IMR-90 (cell line): ENCODE measurements around the gene SIM1. TPM values are rescaled to one million over a fixed set of nuclear protein-coding genes. Genes with fewer than 3 reads are reported as not detected.

Experiments
- ATAC-seq: fragments of 200-7000 bp; cut with Tn5 transposase; 2 replicates; pipeline ENCODE4 v1.9.1; 2020; ENCODE audit warnings: low read depth, mild to moderate bottlenecking, moderate library complexity
- BruUV-seq: library from RNA; stranded (reverse); fragments of 400-500 nt; replicated peaks from 2 replicates; lab custom pipeline; 2021; lab: Mats Ljungman, UMichigan
- CTCF ChIA-PET: fragments of 300-600 bp; formaldehyde crosslinking; extraction: SDS; loops from one replicate; lab custom pipeline; 2021; ENCODE audit warnings: antibody characterized with exemption; lab: Yijun Ruan, JAX
- POLR2A ChIA-PET: fragments of 300-600 bp; sonication (Branson Sonifier 250); formaldehyde crosslinking; loops from one replicate; lab custom pipeline; 2022; ENCODE audit warnings: antibody characterized with exemption; ENCODE audit not compliant: unreplicated experiment; lab: Charles Lee
- DNase-seq: peaks from one replicate; pipeline ENCODE4 v3.0.0; 2013
- H2AFZ ChIP-seq: replicated peaks from 2 replicates; pipeline ENCODE3; 2013; ENCODE audit warnings: low read length, mild to moderate bottlenecking; ENCODE audit not compliant: poor library complexity
- H2AK5ac ChIP-seq: 2 replicates; pipeline ENCODE4 v1.6.1; 2013; ENCODE audit warnings: low read depth, low read length, inconsistent platforms
- H2AK9ac ChIP-seq: replicated peaks from 2 replicates; pipeline ENCODE3; 2013; ENCODE audit warnings: mild to moderate bottlenecking, low read depth, low read length, moderate library complexity; ENCODE audit not compliant: poor library complexity
- H2BK120ac ChIP-seq: 2 replicates; pipeline ENCODE4 v1.6.1; 2013; ENCODE audit warnings: low read depth, low read length, inconsistent platforms
- H2BK15ac ChIP-seq: 3 replicates; pipeline ENCODE4 v1.6.1; 2013; ENCODE audit warnings: low read depth, low read length, inconsistent platforms
- H2BK20ac ChIP-seq: 2 replicates; pipeline ENCODE4 v1.6.1; 2013; ENCODE audit warnings: low read depth, mild to moderate bottlenecking, inconsistent platforms, low read length, moderate library complexity
- H2BK5ac ChIP-seq: 2 replicates; pipeline ENCODE4 v1.6.1; 2013; ENCODE audit warnings: mild to moderate bottlenecking, low read depth, low read length, inconsistent platforms; ENCODE audit not compliant: poor library complexity, severe bottlenecking
- H3K14ac ChIP-seq: replicated peaks from 2 replicates; pipeline ENCODE4 v1.6.1; 2013; ENCODE audit warnings: low read depth, low read length, inconsistent platforms
- H3K18ac ChIP-seq: 2 replicates; pipeline ENCODE4 v1.6.1; 2013; ENCODE audit warnings: low read depth, low read length, control low read depth
- H3K23ac ChIP-seq: 2 replicates; pipeline ENCODE4 v1.6.1; 2013; ENCODE audit warnings: low read depth, low read length, inconsistent platforms
- H3K27ac ChIP-seq: 2 replicates; pipeline ENCODE4 v1.5.1; 2013; ENCODE audit warnings: mild to moderate bottlenecking, control low read depth, low read length; ENCODE audit not compliant: insufficient read depth
- H3K27me3 ChIP-seq: 2 replicates; pipeline ENCODE4 v1.6.1; 2013; ENCODE audit warnings: low read length; ENCODE audit not compliant: control insufficient read depth, insufficient read depth
- H3K36me3 ChIP-seq: 2 replicates; pipeline ENCODE4 v1.6.1; 2013; ENCODE audit warnings: low read length, mixed read lengths; ENCODE audit not compliant: control insufficient read depth, insufficient read depth
- H3K4ac ChIP-seq: 2 replicates; pipeline ENCODE4 v1.6.1; 2013; ENCODE audit warnings: low read depth, low read length, inconsistent platforms
- H3K4me1 ChIP-seq: 2 replicates; pipeline ENCODE4 v1.6.1; 2013; ENCODE audit warnings: low read length, mixed read lengths; ENCODE audit not compliant: control insufficient read depth, insufficient read depth
- H3K4me2 ChIP-seq: 2 replicates; pipeline ENCODE4 v1.6.1; 2013; ENCODE audit warnings: low read depth, mild to moderate bottlenecking, control low read depth, low read length, moderate library complexity
- H3K4me3 ChIP-seq: 2 replicates; pipeline ENCODE4 v1.5.1; 2013; ENCODE audit warnings: low read depth, mild to moderate bottlenecking, control low read depth, low read length, moderate library complexity; ENCODE audit not compliant: insufficient read depth
- H3K56ac ChIP-seq: 2 replicates; pipeline ENCODE4 v1.6.1; 2013; ENCODE audit warnings: low read length, inconsistent platforms; ENCODE audit not compliant: insufficient read depth; ENCODE audit errors: extremely low read depth
- H3K79me1 ChIP-seq, 2 experiments: 2 replicates each; pipeline ENCODE4 v1.6.1; 2013; ENCODE audit warnings: low read length in 2 of 2, inconsistent platforms in 1 of 2, low read depth in 1 of 2
- H3K9ac ChIP-seq: 2 replicates; pipeline ENCODE4 v1.6.1; 2013; ENCODE audit warnings: low read depth, low read length, control low read depth
- H3K9me1 ChIP-seq: 2 replicates; pipeline ENCODE4 v1.6.1; 2013; ENCODE audit warnings: low read length, inconsistent platforms; ENCODE audit not compliant: insufficient read depth
- H3K9me3 ChIP-seq: 2 replicates; pipeline ENCODE4 v1.6.1; 2013; ENCODE audit warnings: low read length; ENCODE audit not compliant: control insufficient read depth, insufficient read depth
- H4K20me1 ChIP-seq: 2 replicates; pipeline ENCODE4 v1.6.1; 2013; ENCODE audit warnings: low read length, inconsistent platforms; ENCODE audit not compliant: insufficient read depth
- H4K5ac ChIP-seq: 2 replicates; pipeline ENCODE4 v1.6.1; 2013; ENCODE audit warnings: mild to moderate bottlenecking, low read depth, low read length, control low read depth
- H4K8ac ChIP-seq, 2 experiments: 2 replicates each; pipeline ENCODE4 v1.6.1; 2013; ENCODE audit warnings: low read depth in 2 of 2, low read length in 2 of 2, control low read depth in 1 of 2, inconsistent platforms in 1 of 2
- H4K91ac ChIP-seq: 2 replicates; pipeline ENCODE4 v1.6.1; 2013; ENCODE audit warnings: low read depth, low read length, inconsistent platforms; ENCODE audit not compliant: insufficient read depth
- BHLHE40 ChIP-seq: fragments of 150-350 bp; IDR thresholded peaks from 2 replicates; pipeline ENCODE4 v1.6.1; 2016; ENCODE audit warnings: mild to moderate bottlenecking, low read depth, low read length
- CEBPB ChIP-seq: IDR thresholded peaks from 2 replicates; pipeline ENCODE4 v1.6.1; 2012; ENCODE audit warnings: low read depth, low read length, improper control_type of control experiment
- CTCF ChIP-seq: conservative IDR thresholded peaks from 2 replicates; pipeline ENCODE4 v1.5.1; 2012; ENCODE audit warnings: mild to moderate bottlenecking, low read depth, low read length, improper control_type of control experiment
- FOS ChIP-seq: fragments of 150-350 bp; IDR thresholded peaks from 2 replicates; pipeline ENCODE4 v1.6.1; 2016; ENCODE audit warnings: low read depth, low read length
- MAFK ChIP-seq: IDR thresholded peaks from 2 replicates; pipeline ENCODE4 v1.6.1; 2012; ENCODE audit warnings: low read depth, low read length, improper control_type of control experiment
- MAZ ChIP-seq: IDR thresholded peaks from 2 replicates; pipeline ENCODE4 v1.6.1; 2012; ENCODE audit warnings: low read depth, mild to moderate bottlenecking, low read length, improper control_type of control experiment, moderate library complexity, borderline replicate concordance
- MXI1 ChIP-seq: IDR thresholded peaks from 2 replicates; pipeline ENCODE4 v1.6.1; 2012; ENCODE audit warnings: low read depth, mild to moderate bottlenecking, low read length, moderate library complexity, borderline replicate concordance
- NFE2L2 ChIP-seq: fragments of 150-350 bp; IDR thresholded peaks from 2 replicates; pipeline ENCODE4 v1.6.1; 2016; ENCODE audit warnings: low read depth, mild to moderate bottlenecking, low read length
- POLR2A ChIP-seq: IDR thresholded peaks from 2 replicates; pipeline ENCODE4 v1.6.1; 2012; ENCODE audit warnings: mild to moderate bottlenecking, low read depth, low read length
- RAD21 ChIP-seq: IDR thresholded peaks from 2 replicates; pipeline ENCODE4 v1.6.1; 2012; ENCODE audit warnings: low read length, improper control_type of control experiment
- RCOR1 ChIP-seq: IDR thresholded peaks from 2 replicates; pipeline ENCODE4 v1.6.1; 2012; ENCODE audit warnings: mild to moderate bottlenecking, low read length, improper control_type of control experiment; ENCODE audit not compliant: insufficient replicate concordance
- RFX5 ChIP-seq: IDR thresholded peaks from 2 replicates; pipeline ENCODE4 v1.8.0; 2012; ENCODE audit warnings: low read depth, mild to moderate bottlenecking, low read length, moderate library complexity
- USF2 ChIP-seq: fragments of 150-350 bp; IDR thresholded peaks from 2 replicates; pipeline ENCODE4 v1.6.1; 2017; ENCODE audit warnings: mild to moderate bottlenecking, antibody characterized with exemption, low read length, low read depth
- WGBS, 2 experiments: methylation state at CpG; one replicate each; pipeline versions ENCODE4 v1.1.5 to v1.1.7; 2013; ENCODE audit warnings: missing lambda C conversion rate in 2 of 2; ENCODE audit not compliant: insufficient read length in 1 of 2; ENCODE audit errors: extremely low coverage in 2 of 2; 5-methylcytosine and 5-hydroxymethylcytosine counted together
- dilution Hi-C: fragments of 300-500 bp; cut with HindIII; formaldehyde crosslinking; loops from one replicate; pipeline ENCODE4 v1.14.3; 2018; ENCODE audit warnings: low sequenced_read_pairs; ENCODE audit not compliant: unreplicated experiment
- in situ Hi-C: fragments of 300-500 bp; cut with MboI; formaldehyde crosslinking; loops from 3 replicates; pipeline ENCODE4 v1.14.3; 2019; ENCODE audit warnings: low sequenced_read_pairs, inconsistent platforms, mixed read lengths
- intact Hi-C: fragments of 100-400 bp; cut with micrococcal nuclease; formaldehyde crosslinking; loops from 2 replicates; pipeline ENCODE4 v1.10.0; 2022
- polyA plus RNA-seq, 3 experiments: library from polyadenylated mRNA; depleted of rRNA; stranded (reverse); fragments of >200 nt; gene quantifications; 2 replicates each; pipeline ENCODE4 v1.2.3, GENCODE V29; 2012; ENCODE audit warnings: low replicate concordance in 1 of 3
- total RNA-seq: library from RNA; depleted of rRNA; stranded (reverse); fragments of >200 nt; gene quantifications from 2 replicates; pipeline ENCODE4 v1.2.3, GENCODE V29; 2012
- TF ChIP-seq, protein P1 (sequence below): fragments of 150-350 bp; IDR thresholded peaks from 2 replicates; pipeline ENCODE4 v1.6.1; 2016; ENCODE audit warnings: low read depth, mild to moderate bottlenecking, low read length, moderate library complexity, borderline replicate concordance

Gene SIM1
- total and polyA plus RNA-seq, 2 of the 4 experiments (the other 2 are of a cell fraction) = not detected

DNA sequence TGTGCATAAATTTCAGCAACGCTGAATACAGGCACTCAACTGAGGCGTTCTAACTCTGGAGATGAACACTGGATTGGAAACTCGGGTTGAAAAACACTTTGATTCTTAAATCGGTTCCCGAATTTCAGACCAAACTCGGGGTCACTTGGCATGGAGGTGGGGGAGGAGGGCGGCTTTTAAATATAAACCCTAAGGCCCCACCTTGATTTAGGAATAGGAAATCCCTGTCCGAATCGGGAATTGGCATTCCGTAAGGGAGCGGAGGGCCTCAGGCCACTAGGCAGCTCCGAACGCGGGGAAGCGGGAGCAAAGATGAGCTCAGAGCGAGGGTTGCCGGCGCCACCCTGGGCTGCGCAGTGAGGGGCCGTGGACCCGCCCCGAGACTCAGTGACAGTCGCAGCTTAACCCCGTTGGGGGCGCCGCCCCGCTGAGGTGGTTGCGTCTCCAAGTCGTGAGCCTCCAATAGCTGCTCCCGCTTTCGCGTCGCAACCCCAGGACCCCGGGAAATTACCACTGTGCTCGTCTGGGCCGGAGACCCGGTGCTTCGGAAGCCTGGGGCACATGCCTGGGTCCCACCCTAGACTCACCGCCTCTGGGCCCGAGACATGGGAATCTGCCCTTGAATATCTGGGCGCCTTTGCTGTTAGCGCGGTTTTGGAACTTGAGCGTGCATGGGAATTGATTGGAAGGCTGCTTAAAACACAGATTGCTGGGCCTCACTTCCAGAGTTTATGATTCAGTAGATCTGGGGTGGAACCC lies 4.6 kb upstream of the SIM1 start:
- ATAC-seq (no peak), DNase-seq (no peak)
- Histone ChIP-seq H3K4me3 (no peak overlapping the region), H4K20me1 (no peaks in the 10 kb centered on the region; the same call in 1 of the 2 replicates), H3K9ac (no peak overlapping the region), H3K79me1 (no peaks in the 10 kb centered on the region), H3K14ac (no peak overlapping the region), H3K4me2 (no peak overlapping the region), H2BK15ac (no peak overlapping the region), H2BK120ac (no peak overlapping the region), H3K27me3 (peaks cover 90% of the 10 kb centered on the region), H3K9me3 (peaks cover 34% of the 10 kb centered on the region), H2AFZ (no peak overlapping the region), H4K5ac (no peak overlapping the region), H3K27ac (no peak overlapping the region), H3K4me1 (peaks cover 5% of the 10 kb centered on the region; the same call in 1 of the 2 replicates), H3K18ac (no peak overlapping the region), H3K23ac (no peak overlapping the region), H4K8ac (no peak overlapping the region), H4K91ac (no peak overlapping the region), H2BK5ac (no peak overlapping the region), H2AK9ac (no peak overlapping the region), H2AK5ac (no peak overlapping the region), H3K9me1 (no peaks in the 10 kb centered on the region), H3K56ac (no peak overlapping the region), H3K4ac (no peak overlapping the region), H2BK20ac (no peak overlapping the region), H3K36me3 (no peaks in the 10 kb centered on the region)
- in situ Hi-C loops = loop anchor here (25.0 kb wide), 1 partner anchor 882 kb away; no protein-coding TSS in a partner anchor
- no TSS peak for BruUV-seq
- dilution Hi-C loops = loop anchor here (25.0 kb wide), 1 partner anchor 357 kb away; no protein-coding TSS in a partner anchor
- no peak for TF ChIP-seq USF2
- TF ChIP-seq MAZ = no peak
- TF ChIP-seq, protein P1, sequence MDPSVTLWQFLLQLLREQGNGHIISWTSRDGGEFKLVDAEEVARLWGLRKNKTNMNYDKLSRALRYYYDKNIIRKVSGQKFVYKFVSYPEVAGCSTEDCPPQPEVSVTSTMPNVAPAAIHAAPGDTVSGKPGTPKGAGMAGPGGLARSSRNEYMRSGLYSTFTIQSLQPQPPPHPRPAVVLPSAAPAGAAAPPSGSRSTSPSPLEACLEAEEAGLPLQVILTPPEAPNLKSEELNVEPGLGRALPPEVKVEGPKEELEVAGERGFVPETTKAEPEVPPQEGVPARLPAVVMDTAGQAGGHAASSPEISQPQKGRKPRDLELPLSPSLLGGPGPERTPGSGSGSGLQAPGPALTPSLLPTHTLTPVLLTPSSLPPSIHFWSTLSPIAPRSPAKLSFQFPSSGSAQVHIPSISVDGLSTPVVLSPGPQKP = no peak
- TF ChIP-seq MAFK = no peak
- TF ChIP-seq POLR2A = no peak
- TF ChIP-seq CTCF = no peak
- no peak for TF ChIP-seq MXI1
- TF ChIP-seq RCOR1 = no peak
- no peak for TF ChIP-seq CEBPB
- TF ChIP-seq RAD21 = no peak
- TF ChIP-seq FOS = no peak
- TF ChIP-seq BHLHE40 = no peak
- TF ChIP-seq RFX5 = no peak
- TF ChIP-seq NFE2L2 = no peak
- WGBS, 2 experiments = 9% methylated on average over 16 of the region's 44 CpGs; no CpG with 5 or more reads in 1 of the 2 experiments
- ChIA-PET CTCF (interaction anchor here (1.0 to 1.6 kb wide), 2 partner anchors 13 to 362 kb away, joined by 3 to 4 read pairs; no protein-coding TSS in a partner anchor), POLR2A (no interaction called here)
- intact Hi-C loops = no loop called here
